ENCODE data around the gene SCAMP5.

DNA sequence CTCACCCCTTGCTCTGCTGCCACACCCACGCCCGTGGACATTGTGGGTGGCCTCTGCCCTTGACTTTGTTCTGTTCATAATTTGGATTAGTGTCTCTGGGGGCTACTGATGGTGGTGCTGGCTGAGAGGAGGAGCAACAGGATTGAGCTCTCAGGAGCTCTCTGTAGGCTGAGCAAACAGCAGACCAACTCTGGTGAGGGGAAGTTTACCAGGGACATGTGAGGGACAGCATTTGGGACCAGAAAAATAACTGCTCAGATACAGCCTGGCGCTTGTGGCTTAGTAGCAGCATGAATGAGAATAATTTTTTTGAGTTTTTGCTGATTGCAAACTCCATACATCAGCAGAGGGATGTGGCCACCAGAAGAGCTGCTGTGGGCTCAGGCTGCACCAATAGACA, 42.9 kb downstream of the SCAMP5 start:
- TF ChIP-seq, protein P1, sequence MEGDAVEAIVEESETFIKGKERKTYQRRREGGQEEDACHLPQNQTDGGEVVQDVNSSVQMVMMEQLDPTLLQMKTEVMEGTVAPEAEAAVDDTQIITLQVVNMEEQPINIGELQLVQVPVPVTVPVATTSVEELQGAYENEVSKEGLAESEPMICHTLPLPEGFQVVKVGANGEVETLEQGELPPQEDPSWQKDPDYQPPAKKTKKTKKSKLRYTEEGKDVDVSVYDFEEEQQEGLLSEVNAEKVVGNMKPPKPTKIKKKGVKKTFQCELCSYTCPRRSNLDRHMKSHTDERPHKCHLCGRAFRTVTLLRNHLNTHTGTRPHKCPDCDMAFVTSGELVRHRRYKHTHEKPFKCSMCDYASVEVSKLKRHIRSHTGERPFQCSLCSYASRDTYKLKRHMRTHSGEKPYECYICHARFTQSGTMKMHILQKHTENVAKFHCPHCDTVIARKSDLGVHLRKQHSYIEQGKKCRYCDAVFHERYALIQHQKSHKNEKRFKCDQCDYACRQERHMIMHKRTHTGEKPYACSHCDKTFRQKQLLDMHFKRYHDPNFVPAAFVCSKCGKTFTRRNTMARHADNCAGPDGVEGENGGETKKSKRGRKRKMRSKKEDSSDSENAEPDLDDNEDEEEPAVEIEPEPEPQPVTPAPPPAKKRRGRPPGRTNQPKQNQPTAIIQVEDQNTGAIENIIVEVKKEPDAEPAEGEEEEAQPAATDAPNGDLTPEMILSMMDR (IDR thresholded peaks at IDR 0.05): no peak
- TF ChIP-seq POLR2A (IDR thresholded peaks at IDR 0.05): no peak

Data from Peyer's patch (tissue), 4 donors.